Measurements from ENCODE around the gene CHST6. TPM values are rescaled to one million over a fixed set of nuclear protein-coding genes. Genes with fewer than 3 reads are reported as not detected.

CHST6 gene
- 0.89 and 2.8 TPM in 2 replicates for total RNA-seq

GRCh38 chr16:75495076-75495674, at the start of gene CHST6:
Gene CHST6, minus strand, starts transcription at chr16:75495441. Its CDS starts 15,613 bp downstream, at chr16:75479828.

DNA sequence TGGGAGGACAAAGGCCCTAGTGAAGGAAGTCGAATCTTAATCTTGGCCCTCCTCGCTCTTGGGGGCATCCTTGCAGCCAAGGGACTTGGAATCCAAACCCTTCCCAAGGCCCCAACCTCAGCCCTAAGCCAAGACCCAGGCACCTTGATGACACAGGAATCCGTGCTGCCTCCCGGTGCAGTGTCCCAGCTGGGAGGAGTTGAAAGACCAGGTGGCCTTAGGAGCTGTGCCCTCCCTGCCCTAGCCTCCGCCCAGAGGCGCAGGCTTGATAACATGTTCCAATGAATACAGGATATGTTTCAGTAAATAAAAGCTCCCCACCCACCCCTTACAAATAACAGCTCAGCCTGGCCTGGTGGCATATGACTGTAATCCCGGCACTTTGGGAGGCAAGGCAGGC, 40.7 kb upstream of the CHST6 start, which contains the start of gene CHST5:
CHST5 (minus strand) TSS at position 208 of the 400 bp plus-strand sequence. CDS start 5,724 bp downstream, outside the sequence.

DNA sequence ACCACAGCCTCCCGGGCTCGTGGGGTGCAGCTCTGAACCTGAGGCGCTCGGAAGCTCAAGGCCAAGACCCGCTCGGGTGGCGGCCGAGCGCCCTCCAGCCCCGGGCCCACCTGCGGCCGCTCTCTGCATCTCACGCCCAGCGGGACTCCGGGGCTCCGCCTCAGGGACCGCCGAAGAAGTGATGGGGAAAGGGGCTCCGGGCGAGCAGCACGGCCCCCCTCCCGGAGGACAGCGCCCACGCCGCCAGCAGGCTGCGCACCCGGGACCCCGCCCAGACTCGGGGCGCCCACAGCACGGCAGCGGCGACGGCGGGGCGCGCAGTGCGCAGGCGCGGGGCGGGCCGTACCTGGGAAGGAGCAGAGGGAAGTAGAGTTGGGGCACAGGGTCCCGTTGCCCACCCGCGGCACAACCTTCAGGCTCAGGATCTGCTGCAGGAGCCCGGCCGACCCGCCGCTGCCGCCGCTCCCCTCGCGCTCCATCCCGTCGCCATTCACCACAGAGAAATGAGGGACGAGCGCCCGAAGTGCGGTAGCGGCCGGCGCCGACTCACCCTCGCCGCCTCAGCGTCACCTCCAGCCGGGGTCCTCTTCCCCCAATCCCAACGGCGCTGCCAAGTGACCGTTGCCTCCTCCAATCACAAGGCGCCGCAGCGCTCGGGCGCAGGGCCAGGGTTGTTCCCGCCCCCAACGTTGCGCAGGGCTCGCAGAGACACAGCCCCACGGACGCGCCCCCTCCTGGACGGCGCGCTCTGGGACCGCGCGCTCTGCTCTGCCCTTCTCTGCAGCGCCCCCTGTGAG, 30.9 kb downstream of the CHST6 start, which contains the start of gene TMEM170A:
TMEM170A (minus strand) TSS at position 568 of the 797 bp plus-strand sequence; CDS start at position 479, 89 bp downstream.

DNA sequence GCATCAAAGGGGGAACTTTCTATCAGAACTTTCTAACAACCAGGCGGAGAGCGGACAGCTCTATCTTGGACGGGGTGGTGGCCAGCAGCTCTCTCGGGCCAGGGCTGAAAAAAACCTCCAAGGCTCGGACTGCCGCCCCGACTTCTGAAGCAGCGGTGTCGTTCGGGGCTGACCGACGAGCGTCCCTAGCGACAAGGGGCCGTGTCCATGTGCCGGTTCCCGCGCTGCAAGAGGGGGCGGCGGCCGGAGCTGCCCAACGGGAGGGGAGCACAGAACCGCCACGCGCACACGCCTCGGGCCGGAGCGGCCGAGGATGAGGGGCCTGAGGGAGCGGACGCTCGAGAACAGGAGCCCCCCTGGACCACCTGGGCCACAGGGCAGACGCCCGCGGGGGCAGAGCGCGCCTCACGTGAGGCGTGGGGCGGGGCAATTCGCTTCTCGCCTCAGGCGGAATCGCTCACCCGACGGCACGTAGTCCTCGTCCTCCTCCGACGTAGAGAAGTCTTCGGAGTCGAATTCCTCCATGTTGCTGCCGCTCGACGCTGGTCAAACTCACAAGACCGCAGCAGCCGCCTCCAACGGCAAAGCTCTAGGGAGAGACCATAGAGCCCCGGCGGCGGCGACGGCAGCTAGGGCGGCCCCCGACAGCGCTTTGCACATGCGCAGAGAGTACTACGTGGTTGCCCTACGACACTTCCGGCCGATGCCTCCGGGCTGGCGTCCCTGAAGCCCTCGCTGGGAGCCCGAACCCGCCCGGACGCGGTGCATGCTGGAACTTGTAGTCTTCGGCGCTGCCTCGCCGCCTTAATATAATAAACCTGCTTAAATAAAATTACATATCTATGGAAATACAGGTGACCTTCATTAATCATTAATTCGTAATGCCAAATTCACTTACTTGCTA, 62.2 kb downstream of the CHST6 start, which contains the start of gene CFDP1:
CFDP1 (minus strand) TSS at position 676 of the 904 bp plus-strand sequence; CDS start at position 525, 151 bp downstream.

Other genes starting within 250 kb of the CHST6 start
- gene BCAR1, start 243.8 kb downstream of the CHST6 start, total RNA-seq = 148 and 190 TPM in 2 replicates
- 15.0 and 16.3 TPM in 2 replicates for gene CFDP1, start 61.9 kb downstream of the CHST6 start, total RNA-seq
- 8.6 and 11.7 TPM in 2 replicates for gene TMEM170A, start 30.8 kb downstream of the CHST6 start, total RNA-seq
- not detected in 2 replicates for gene CHST5, start 40.7 kb upstream of the CHST6 start, total RNA-seq
- 14.0 and 24.0 TPM in 2 replicates for gene TMEM231, start 60.8 kb upstream of the CHST6 start, total RNA-seq
- 30.6 and 32.6 TPM in 2 replicates for gene GABARAPL2, start 70.9 kb upstream of the CHST6 start, total RNA-seq
- 35.9 and 55.6 TPM in 2 replicates for gene ADAT1, start 127.8 kb upstream of the CHST6 start, total RNA-seq
- gene KARS1, start 152.2 kb upstream of the CHST6 start, total RNA-seq = 110 and 161 TPM in 2 replicates
- gene TERF2IP, start 152.3 kb upstream of the CHST6 start, total RNA-seq = 21.8 and 38.3 TPM in 2 replicates
- gene CPHXL2, start 181.6 kb upstream of the CHST6 start, total RNA-seq = not detected in 2 replicates
- gene DUXB, start 206.0 kb upstream of the CHST6 start, total RNA-seq = not detected in 2 replicates
- not detected in 2 replicates for gene CPHXL, start 231.0 kb upstream of the CHST6 start, total RNA-seq

Data from mesangial cell (primary cell).